GM23338 (cell line): ENCODE results near the gene PPCDC. TPM values are rescaled to one million over a fixed set of nuclear protein-coding genes. Genes with fewer than 3 reads are reported as not detected.

Source experiments
- ATAC-seq: fragments of 200-7000 bp; cut with Tn5 transposase; 3 replicates; pipeline ENCODE4 v1.9.1; 2020
- DNase-seq: peaks from one replicate; pipeline ENCODE4 v3.0.0-alpha.2; 2015; ENCODE audit warnings: low spot score
- H2AFZ ChIP-seq: fragments of 200-600 bp; sonication (generic); 2 replicates; pipeline ENCODE4 v1.8.0; 2016; ENCODE audit warnings: antibody characterized with exemption, mild to moderate bottlenecking, moderate library complexity
- H3F3A ChIP-seq: fragments of 200-600 bp; sonication (generic); replicated peaks from 2 replicates; pipeline ENCODE4 v1.8.0; 2017; ENCODE audit warnings: antibody characterized with exemption, mixed run types, low read depth
- H3K27ac ChIP-seq: fragments of 200-600 bp; sonication (generic); 2 replicates; pipeline ENCODE4 v1.6.1; 2016; ENCODE audit warnings: low read depth
- H3K27me3 ChIP-seq: fragments of 200-600 bp; sonication (generic); 2 replicates; pipeline ENCODE4 v1.8.0; 2016; ENCODE audit warnings: mild to moderate bottlenecking, mixed run types, moderate library complexity; ENCODE audit not compliant: insufficient read depth
- H3K36me3 ChIP-seq: fragments of 200-600 bp; sonication (generic); 2 replicates; pipeline ENCODE4 v1.8.0; 2016; ENCODE audit warnings: mild to moderate bottlenecking; ENCODE audit not compliant: insufficient read depth
- H3K4me1 ChIP-seq: fragments of 200-600 bp; sonication (generic); 2 replicates; pipeline ENCODE4 v1.8.0; 2016; ENCODE audit warnings: mild to moderate bottlenecking, moderate library complexity; ENCODE audit not compliant: insufficient read depth
- H3K4me2 ChIP-seq: fragments of 200-600 bp; sonication (generic); 2 replicates; pipeline ENCODE4 v1.7.1; 2017; ENCODE audit warnings: mixed run types
- H3K4me3 ChIP-seq: fragments of 200-600 bp; sonication (generic); 2 replicates; pipeline ENCODE4 v1.6.1; 2016; ENCODE audit warnings: mixed run types
- H3K79me2 ChIP-seq: fragments of 200-600 bp; sonication (generic); replicated peaks from 2 replicates; pipeline ENCODE4 v1.8.0; 2017; ENCODE audit warnings: mild to moderate bottlenecking; ENCODE audit not compliant: insufficient read depth
- H3K9me2 ChIP-seq: fragments of 200-600 bp; sonication (generic); 2 replicates; pipeline ENCODE4 v1.8.0; 2017; ENCODE audit not compliant: insufficient read depth
- H4K20me1 ChIP-seq: fragments of 200-600 bp; sonication (generic); replicated peaks from 2 replicates; pipeline ENCODE4 v1.8.0; 2017; ENCODE audit warnings: mild to moderate bottlenecking; ENCODE audit not compliant: insufficient read depth
- H3K27ac Mint-ChIP-seq: 2 replicates; pipeline ENCODE4 v1.8.0; 2020; ENCODE audit warnings: inconsistent platforms, mild to moderate bottlenecking, moderate library complexity, mixed read lengths
- H3K27me3 Mint-ChIP-seq: 3 replicates; pipeline ENCODE4 v1.8.0; 2022; ENCODE audit warnings: low read depth, mild to moderate bottlenecking, moderate library complexity, mixed read lengths, inconsistent platforms; ENCODE audit not compliant: insufficient read depth, poor library complexity
- H3K36me3 Mint-ChIP-seq: 3 replicates; pipeline ENCODE4 v1.8.0; 2021; ENCODE audit warnings: low read depth, mild to moderate bottlenecking, inconsistent platforms, moderate library complexity, mixed read lengths
- H3K4me1 Mint-ChIP-seq: 3 replicates; pipeline ENCODE4 v1.8.0; 2020; ENCODE audit warnings: mild to moderate bottlenecking, inconsistent platforms, mixed read lengths
- H3K4me3 Mint-ChIP-seq: 3 replicates; pipeline ENCODE4 v1.8.0; 2021; ENCODE audit warnings: moderate library complexity, mild to moderate bottlenecking, inconsistent platforms, mixed read lengths
- H3K9me3 Mint-ChIP-seq: 3 replicates; pipeline ENCODE4 v1.8.0; 2020; ENCODE audit warnings: moderate library complexity, mild to moderate bottlenecking, inconsistent platforms, mixed read lengths
- CREB1 ChIP-seq: fragments of 250-450 bp; sonication (Bioruptor Pico); IDR thresholded peaks from 2 replicates; pipeline ENCODE4 v1.5.0; 2020; ENCODE audit warnings: low read depth, mild to moderate bottlenecking, moderate library complexity
- EZH2 ChIP-seq: fragments of 200-600 bp; sonication (generic); IDR thresholded peaks from one replicate; pipeline ENCODE4 v1.8.0; 2017; ENCODE audit warnings: antibody characterized with exemption, mild to moderate bottlenecking, low read depth; ENCODE audit not compliant: unreplicated experiment
- EZH2phosphoT487 ChIP-seq: fragments of 200-600 bp; sonication (generic); IDR thresholded peaks from one replicate; pipeline ENCODE4 v1.8.1; 2018; ENCODE audit warnings: antibody characterized with exemption; ENCODE audit not compliant: unreplicated experiment
- JUNB ChIP-seq: IDR thresholded peaks from one replicate; pipeline ENCODE4 v1.6.1; 2016; ENCODE audit warnings: antibody characterized with exemption; ENCODE audit not compliant: unreplicated experiment
- NANOG ChIP-seq: IDR thresholded peaks from 2 replicates; pipeline ENCODE4 v1.6.1; 2016; ENCODE audit warnings: antibody characterized with exemption, borderline replicate concordance
- POLR2AphosphoS5 ChIP-seq: IDR thresholded peaks from 2 replicates; pipeline ENCODE4 v1.6.1; 2016; ENCODE audit warnings: antibody characterized with exemption, low read depth
- STAT1 ChIP-seq: IDR thresholded peaks from one replicate; pipeline ENCODE4 v1.6.1; 2016; ENCODE audit warnings: antibody characterized with exemption; ENCODE audit not compliant: unreplicated experiment
- ZNF114 ChIP-seq: fragments of 250-450 bp; sonication (Bioruptor Pico); IDR thresholded peaks from 2 replicates; pipeline ENCODE4 v1.5.0; 2020; ENCODE audit warnings: mild to moderate bottlenecking, moderate library complexity
- ZNF331 ChIP-seq: fragments of 250-450 bp; sonication (Bioruptor Pico); IDR thresholded peaks from 2 replicates; pipeline ENCODE4 v1.5.0; 2020; ENCODE audit warnings: low read depth, mild to moderate bottlenecking, moderate library complexity
- polyA plus RNA-seq: library from polyadenylated mRNA; unstranded; fragments of >200 nt; fragmentation: Nextera tagmentation; extraction: Ambion mirVana; gene quantifications from 2 replicates; pipeline ENCODE4 v1.2.1, GENCODE V29; 2016
- total RNA-seq: library from RNA; depleted of rRNA; stranded (reverse); fragments of >200 nt; shearing (Covaris generic); gene quantifications from 2 replicates; pipeline ENCODE4 v1.2.3, GENCODE V29; 2014
- TF ChIP-seq, protein P1 (sequence below): fragments of 250-450 bp; sonication (Bioruptor Pico); IDR thresholded peaks from 2 replicates; pipeline ENCODE4 v1.5.0; 2020; ENCODE audit warnings: mild to moderate bottlenecking, moderate library complexity
- TF ChIP-seq, protein P2 (sequence below): IDR thresholded peaks from one replicate; pipeline ENCODE4 v1.6.1; 2018; ENCODE audit warnings: antibody characterized with exemption; ENCODE audit not compliant: unreplicated experiment
- TF ChIP-seq, protein P3 (sequence below): IDR thresholded peaks from 2 replicates; pipeline ENCODE4 v1.6.1; 2016; ENCODE audit warnings: antibody characterized with exemption
- TF ChIP-seq, protein P4 (sequence below), 2 experiments: fragments of 200-600 bp in 1 of 2; sonication (generic) in 1 of 2; conservative IDR thresholded peaks; 2 replicates each; pipeline versions ENCODE4 v1.5.1 to v1.6.1; 2016 to 2017; ENCODE audit warnings: antibody characterized with exemption in 2 of 2, low read depth in 2 of 2, mild to moderate bottlenecking in 2 of 2, moderate library complexity in 1 of 2

PPCDC gene
- total and polyA plus RNA-seq, 2 experiments from 2014 or later, result 17.8 to 40.2 TPM

- Histone ChIP-seq H3K4me1 (peaks cover 24% of the 10 kb centered on the region), H3K4me2 (no peak overlapping the region), H3F3A (0 out of 2 replicates have a peak, but pooled peaks cover 2% of the 10 kb centered on the region), H4K20me1 (no peaks in the 10 kb centered on the region; the same call in 1 of the 2 replicates), H3K36me3 (no peaks in the 10 kb centered on the region), H2AFZ (no peak overlapping the region), H3K27me3 (no peaks in the 10 kb centered on the region), H3K79me2 (peaks cover 14% of the 10 kb centered on the region), H3K4me3 (no peak overlapping the region), H3K27ac (peak overlapping the region; percentile 69; the same call in 1 of the 2 replicates), H3K9me2 (no peaks in the 10 kb centered on the region)
- ATAC-seq, result peak; percentile 52
- DNase-seq, result peak; percentile 34
- Mint-ChIP-seq H3K4me1 (peaks cover 62% of the 10 kb centered on the region), H3K27ac (no peak overlapping the region), H3K9me3 (no peaks in the 10 kb centered on the region), H3K27me3 (peaks cover 11% of the 10 kb centered on the region), H3K36me3 (peaks cover 5% of the 10 kb centered on the region; the same call in 1 of the 3 replicates), H3K4me3 (no peak overlapping the region)
- TF ChIP-seq STAT1 (no peak), ZNF114 (no peak), ZNF331 (CRISPR knock-in tag) (no peak), JUNB (no peak), EZH2phosphoT487 (no peak), NANOG (no peak), POLR2AphosphoS5 (no peak), CREB1 (no peak), EZH2 (no peak)
- TF ChIP-seq, protein P1, sequence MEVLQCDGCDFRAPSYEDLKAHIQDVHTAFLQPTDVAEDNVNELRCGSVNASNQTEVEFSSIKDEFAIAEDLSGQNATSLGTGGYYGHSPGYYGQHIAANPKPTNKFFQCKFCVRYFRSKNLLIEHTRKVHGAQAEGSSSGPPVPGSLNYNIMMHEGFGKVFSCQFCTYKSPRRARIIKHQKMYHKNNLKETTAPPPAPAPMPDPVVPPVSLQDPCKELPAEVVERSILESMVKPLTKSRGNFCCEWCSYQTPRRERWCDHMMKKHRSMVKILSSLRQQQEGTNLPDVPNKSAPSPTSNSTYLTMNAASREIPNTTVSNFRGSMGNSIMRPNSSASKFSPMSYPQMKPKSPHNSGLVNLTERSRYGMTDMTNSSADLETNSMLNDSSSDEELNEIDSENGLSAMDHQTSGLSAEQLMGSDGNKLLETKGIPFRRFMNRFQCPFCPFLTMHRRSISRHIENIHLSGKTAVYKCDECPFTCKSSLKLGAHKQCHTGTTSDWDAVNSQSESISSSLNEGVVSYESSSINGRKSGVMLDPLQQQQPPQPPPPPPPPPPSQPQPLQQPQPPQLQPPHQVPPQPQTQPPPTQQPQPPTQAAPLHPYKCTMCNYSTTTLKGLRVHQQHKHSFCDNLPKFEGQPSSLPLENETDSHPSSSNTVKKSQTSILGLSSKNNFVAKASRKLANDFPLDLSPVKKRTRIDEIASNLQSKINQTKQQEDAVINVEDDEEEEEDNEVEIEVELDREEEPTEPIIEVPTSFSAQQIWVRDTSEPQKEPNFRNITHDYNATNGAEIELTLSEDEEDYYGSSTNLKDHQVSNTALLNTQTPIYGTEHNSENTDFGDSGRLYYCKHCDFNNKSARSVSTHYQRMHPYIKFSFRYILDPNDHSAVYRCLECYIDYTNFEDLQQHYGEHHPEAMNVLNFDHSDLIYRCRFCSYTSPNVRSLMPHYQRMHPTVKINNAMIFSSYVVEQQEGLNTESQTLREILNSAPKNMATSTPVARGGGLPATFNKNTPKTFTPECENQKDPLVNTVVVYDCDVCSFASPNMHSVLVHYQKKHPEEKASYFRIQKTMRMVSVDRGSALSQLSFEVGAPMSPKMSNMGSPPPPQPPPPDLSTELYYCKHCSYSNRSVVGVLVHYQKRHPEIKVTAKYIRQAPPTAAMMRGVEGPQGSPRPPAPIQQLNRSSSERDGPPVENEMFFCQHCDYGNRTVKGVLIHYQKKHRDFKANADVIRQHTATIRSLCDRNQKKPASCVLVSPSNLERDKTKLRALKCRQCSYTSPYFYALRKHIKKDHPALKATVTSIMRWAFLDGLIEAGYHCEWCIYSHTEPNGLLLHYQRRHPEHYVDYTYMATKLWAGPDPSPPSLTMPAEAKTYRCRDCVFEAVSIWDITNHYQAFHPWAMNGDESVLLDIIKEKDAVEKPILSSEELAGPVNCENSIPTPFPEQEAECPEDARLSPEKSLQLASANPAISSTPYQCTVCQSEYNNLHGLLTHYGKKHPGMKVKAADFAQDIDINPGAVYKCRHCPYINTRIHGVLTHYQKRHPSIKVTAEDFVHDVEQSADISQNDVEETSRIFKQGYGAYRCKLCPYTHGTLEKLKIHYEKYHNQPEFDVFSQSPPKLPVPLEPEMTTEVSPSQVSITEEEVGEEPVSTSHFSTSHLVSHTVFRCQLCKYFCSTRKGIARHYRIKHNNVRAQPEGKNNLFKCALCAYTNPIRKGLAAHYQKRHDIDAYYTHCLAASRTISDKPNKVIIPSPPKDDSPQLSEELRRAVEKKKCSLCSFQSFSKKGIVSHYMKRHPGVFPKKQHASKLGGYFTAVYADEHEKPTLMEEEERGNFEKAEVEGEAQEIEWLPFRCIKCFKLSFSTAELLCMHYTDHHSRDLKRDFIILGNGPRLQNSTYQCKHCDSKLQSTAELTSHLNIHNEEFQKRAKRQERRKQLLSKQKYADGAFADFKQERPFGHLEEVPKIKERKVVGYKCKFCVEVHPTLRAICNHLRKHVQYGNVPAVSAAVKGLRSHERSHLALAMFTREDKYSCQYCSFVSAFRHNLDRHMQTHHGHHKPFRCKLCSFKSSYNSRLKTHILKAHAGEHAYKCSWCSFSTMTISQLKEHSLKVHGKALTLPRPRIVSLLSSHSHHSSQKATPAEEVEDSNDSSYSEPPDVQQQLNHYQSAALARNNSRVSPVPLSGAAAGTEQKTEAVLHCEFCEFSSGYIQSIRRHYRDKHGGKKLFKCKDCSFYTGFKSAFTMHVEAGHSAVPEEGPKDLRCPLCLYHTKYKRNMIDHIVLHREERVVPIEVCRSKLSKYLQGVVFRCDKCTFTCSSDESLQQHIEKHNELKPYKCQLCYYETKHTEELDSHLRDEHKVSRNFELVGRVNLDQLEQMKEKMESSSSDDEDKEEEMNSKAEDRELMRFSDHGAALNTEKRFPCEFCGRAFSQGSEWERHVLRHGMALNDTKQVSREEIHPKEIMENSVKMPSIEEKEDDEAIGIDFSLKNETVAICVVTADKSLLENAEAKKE, result no peak
- TF ChIP-seq, protein P2, sequence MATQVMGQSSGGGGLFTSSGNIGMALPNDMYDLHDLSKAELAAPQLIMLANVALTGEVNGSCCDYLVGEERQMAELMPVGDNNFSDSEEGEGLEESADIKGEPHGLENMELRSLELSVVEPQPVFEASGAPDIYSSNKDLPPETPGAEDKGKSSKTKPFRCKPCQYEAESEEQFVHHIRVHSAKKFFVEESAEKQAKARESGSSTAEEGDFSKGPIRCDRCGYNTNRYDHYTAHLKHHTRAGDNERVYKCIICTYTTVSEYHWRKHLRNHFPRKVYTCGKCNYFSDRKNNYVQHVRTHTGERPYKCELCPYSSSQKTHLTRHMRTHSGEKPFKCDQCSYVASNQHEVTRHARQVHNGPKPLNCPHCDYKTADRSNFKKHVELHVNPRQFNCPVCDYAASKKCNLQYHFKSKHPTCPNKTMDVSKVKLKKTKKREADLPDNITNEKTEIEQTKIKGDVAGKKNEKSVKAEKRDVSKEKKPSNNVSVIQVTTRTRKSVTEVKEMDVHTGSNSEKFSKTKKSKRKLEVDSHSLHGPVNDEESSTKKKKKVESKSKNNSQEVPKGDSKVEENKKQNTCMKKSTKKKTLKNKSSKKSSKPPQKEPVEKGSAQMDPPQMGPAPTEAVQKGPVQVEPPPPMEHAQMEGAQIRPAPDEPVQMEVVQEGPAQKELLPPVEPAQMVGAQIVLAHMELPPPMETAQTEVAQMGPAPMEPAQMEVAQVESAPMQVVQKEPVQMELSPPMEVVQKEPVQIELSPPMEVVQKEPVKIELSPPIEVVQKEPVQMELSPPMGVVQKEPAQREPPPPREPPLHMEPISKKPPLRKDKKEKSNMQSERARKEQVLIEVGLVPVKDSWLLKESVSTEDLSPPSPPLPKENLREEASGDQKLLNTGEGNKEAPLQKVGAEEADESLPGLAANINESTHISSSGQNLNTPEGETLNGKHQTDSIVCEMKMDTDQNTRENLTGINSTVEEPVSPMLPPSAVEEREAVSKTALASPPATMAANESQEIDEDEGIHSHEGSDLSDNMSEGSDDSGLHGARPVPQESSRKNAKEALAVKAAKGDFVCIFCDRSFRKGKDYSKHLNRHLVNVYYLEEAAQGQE, result no peak
- TF ChIP-seq, protein P3, sequence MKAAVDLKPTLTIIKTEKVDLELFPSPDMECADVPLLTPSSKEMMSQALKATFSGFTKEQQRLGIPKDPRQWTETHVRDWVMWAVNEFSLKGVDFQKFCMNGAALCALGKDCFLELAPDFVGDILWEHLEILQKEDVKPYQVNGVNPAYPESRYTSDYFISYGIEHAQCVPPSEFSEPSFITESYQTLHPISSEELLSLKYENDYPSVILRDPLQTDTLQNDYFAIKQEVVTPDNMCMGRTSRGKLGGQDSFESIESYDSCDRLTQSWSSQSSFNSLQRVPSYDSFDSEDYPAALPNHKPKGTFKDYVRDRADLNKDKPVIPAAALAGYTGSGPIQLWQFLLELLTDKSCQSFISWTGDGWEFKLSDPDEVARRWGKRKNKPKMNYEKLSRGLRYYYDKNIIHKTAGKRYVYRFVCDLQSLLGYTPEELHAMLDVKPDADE, result no peak
- TF ChIP-seq, protein P4, sequence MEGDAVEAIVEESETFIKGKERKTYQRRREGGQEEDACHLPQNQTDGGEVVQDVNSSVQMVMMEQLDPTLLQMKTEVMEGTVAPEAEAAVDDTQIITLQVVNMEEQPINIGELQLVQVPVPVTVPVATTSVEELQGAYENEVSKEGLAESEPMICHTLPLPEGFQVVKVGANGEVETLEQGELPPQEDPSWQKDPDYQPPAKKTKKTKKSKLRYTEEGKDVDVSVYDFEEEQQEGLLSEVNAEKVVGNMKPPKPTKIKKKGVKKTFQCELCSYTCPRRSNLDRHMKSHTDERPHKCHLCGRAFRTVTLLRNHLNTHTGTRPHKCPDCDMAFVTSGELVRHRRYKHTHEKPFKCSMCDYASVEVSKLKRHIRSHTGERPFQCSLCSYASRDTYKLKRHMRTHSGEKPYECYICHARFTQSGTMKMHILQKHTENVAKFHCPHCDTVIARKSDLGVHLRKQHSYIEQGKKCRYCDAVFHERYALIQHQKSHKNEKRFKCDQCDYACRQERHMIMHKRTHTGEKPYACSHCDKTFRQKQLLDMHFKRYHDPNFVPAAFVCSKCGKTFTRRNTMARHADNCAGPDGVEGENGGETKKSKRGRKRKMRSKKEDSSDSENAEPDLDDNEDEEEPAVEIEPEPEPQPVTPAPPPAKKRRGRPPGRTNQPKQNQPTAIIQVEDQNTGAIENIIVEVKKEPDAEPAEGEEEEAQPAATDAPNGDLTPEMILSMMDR (conservative IDR thresholded peaks at IDR 0.05; ENCODE audit: low read depth in 2 of 2), result no peak
Observed at GRCh38 chr15:75028991-75029377, 5.6 kb downstream of the PPCDC start.
